ENCODE data around the gene PFKFB3.

PFKFB3 gene

GRCh38 chr10:6214612-6215011 lies 11.9 kb downstream of the PFKFB3 start:
- no peak overlapping the region for H3K4me3 ChIP-seq (replicated peaks; ENCODE audit: low read depth, low read length)
- DNase-seq (ENCODE audit: extremely low read depth, low read depth): no peak
- TF ChIP-seq CTCF (IDR thresholded peaks at IDR 0.05; ENCODE audit: low read depth, low read length, missing control alignments): no peak

- no peak for TF ChIP-seq CTCF (IDR thresholded peaks at IDR 0.05; ENCODE audit: low read depth, low read length, missing control alignments)
These were observed 12.5 kb downstream of the PFKFB3 start for GRCh38 chr10:6215241-6215640.

GRCh38 chr10:6215683-6216484 lies 13.2 kb downstream of the PFKFB3 start:
- H3K4me3 ChIP-seq (replicated peaks; ENCODE audit: low read depth, low read length): no peak overlapping the region
- TF ChIP-seq CTCF (IDR thresholded peaks at IDR 0.05; ENCODE audit: low read depth, low read length, missing control alignments): no peak

More at GRCh38 chr10:6215241-6215640, 12.5 kb downstream of the PFKFB3 start:
- DNase-seq (ENCODE audit: extremely low read depth, low read depth): no peak
- H3K4me3 ChIP-seq (replicated peaks; ENCODE audit: low read depth, low read length): no peak overlapping the region

GRCh38 chr10:6216916-6217315 lies 14.2 kb downstream of the PFKFB3 start:
- TF ChIP-seq CTCF (IDR thresholded peaks at IDR 0.05; ENCODE audit: low read depth, low read length, missing control alignments): no peak
- H3K4me3 ChIP-seq (replicated peaks; ENCODE audit: low read depth, low read length): no peak overlapping the region
- no peak for DNase-seq (ENCODE audit: extremely low read depth, low read depth)

More at GRCh38 chr10:6215683-6216484, 13.2 kb downstream of the PFKFB3 start:
- DNase-seq (ENCODE audit: extremely low read depth, low read depth): no peak

- no peak for TF ChIP-seq CTCF (IDR thresholded peaks at IDR 0.05; ENCODE audit: low read depth, low read length, missing control alignments)
- DNase-seq (ENCODE audit: extremely low read depth, low read depth): no peak
- no peak overlapping the region for H3K4me3 ChIP-seq (replicated peaks; ENCODE audit: low read depth, low read length)
These were observed 14.9 kb downstream of the PFKFB3 start for GRCh38 chr10:6217611-6218010.

GRCh38 chr10:6218692-6219493 lies 16.2 kb downstream of the PFKFB3 start:
- no peak for DNase-seq (ENCODE audit: extremely low read depth, low read depth)
- H3K4me3 ChIP-seq (replicated peaks; ENCODE audit: low read depth, low read length): no peak overlapping the region
- no peak for TF ChIP-seq CTCF (IDR thresholded peaks at IDR 0.05; ENCODE audit: low read depth, low read length, missing control alignments)

Data from HFF-Myc (cell line).